Renal cortex interstitium (tissue), 15 donors: ENCODE results near the gene AEBP1. TPM values are rescaled to one million over a fixed set of nuclear protein-coding genes. Genes with fewer than 3 reads are reported as not detected.
A peak's percentile ranks its signal among the peaks of the same experiment; 100 is the strongest.

Experiments
- DNase-seq, 11 donors: peaks; one replicate each; pipeline ENCODE4 v3.0.0-alpha.2; 2013; ENCODE audit warnings: low read depth in 9 of 11, low spot score in 4 of 11; ENCODE audit errors: extremely low read depth in 1 of 11
- long read RNA-seq, 16 experiments: transcript quantifications; one replicate each; lab custom pipeline, GENCODE V29; 2026
- polyA plus RNA-seq, 3 donors: library from polyadenylated mRNA; unstranded; fragments of 120-200 nt; gene quantifications; one replicate each; pipeline ENCODE4 v1.2.1, GENCODE V29; 2013; ENCODE audit not compliant: insufficient read length in 3 of 3

The AEBP1 gene
- 10 to 100 TPM; 64.9 to 81.7 (median 79.6) TPM for polyA plus RNA-seq
- long read RNA-seq, donor 1, full-length matches to known transcripts: 1 of 29 reads
- long read RNA-seq, donor 1, partial matches to known transcripts: 28 of 29 reads
- long read RNA-seq, donor 1, other reads (novel, unspliced or antisense): 0 of 29 reads
- long read RNA-seq, donor 2, full-length matches to known transcripts: 4 of 4 reads
- long read RNA-seq, donor 2, partial matches to known transcripts: 0 of 4 reads
- long read RNA-seq, donor 2, other reads (novel, unspliced or antisense): 0 of 4 reads
- long read RNA-seq, donor 3, full-length matches to known transcripts: 5 of 5 reads
- long read RNA-seq, donor 3, partial matches to known transcripts: 0 of 5 reads
- long read RNA-seq, donor 3, other reads (novel, unspliced or antisense): 0 of 5 reads
- long read RNA-seq, donor 4, full-length matches to known transcripts: 8 of 18 reads
- long read RNA-seq, donor 4, partial matches to known transcripts: 10 of 18 reads
- long read RNA-seq, donor 4, other reads (novel, unspliced or antisense): 0 of 18 reads
- long read RNA-seq, donor 5: 0 reads
- long read RNA-seq, donor 6, full-length matches to known transcripts: 2 of 11 reads
- long read RNA-seq, donor 6, partial matches to known transcripts: 9 of 11 reads
- long read RNA-seq, donor 6, other reads (novel, unspliced or antisense): 0 of 11 reads
- long read RNA-seq, donor 7, full-length matches to known transcripts: 4 of 10 reads
- long read RNA-seq, donor 7, partial matches to known transcripts: 6 of 10 reads
- long read RNA-seq, donor 7, other reads (novel, unspliced or antisense): 0 of 10 reads
- long read RNA-seq, donor 8: 0 reads
- long read RNA-seq, donor 9, full-length matches to known transcripts: 5 of 27 reads
- long read RNA-seq, donor 9, partial matches to known transcripts: 22 of 27 reads
- long read RNA-seq, donor 9, other reads (novel, unspliced or antisense): 0 of 27 reads
- long read RNA-seq, donor 10, full-length matches to known transcripts: 2 of 7 reads
- long read RNA-seq, donor 10, partial matches to known transcripts: 5 of 7 reads
- long read RNA-seq, donor 10, other reads (novel, unspliced or antisense): 0 of 7 reads
- long read RNA-seq, donor 11, full-length matches to known transcripts: 4 of 4 reads
- long read RNA-seq, donor 11, partial matches to known transcripts: 0 of 4 reads
- long read RNA-seq, donor 11, other reads (novel, unspliced or antisense): 0 of 4 reads
- long read RNA-seq, donor 12, full-length matches to known transcripts: 1 of 1 reads
- long read RNA-seq, donor 12, partial matches to known transcripts: 0 of 1 reads
- long read RNA-seq, donor 12, other reads (novel, unspliced or antisense): 0 of 1 reads
- long read RNA-seq, donor 13: 0 reads
- long read RNA-seq, donor 14, full-length matches to known transcripts: 3 of 3 reads
- long read RNA-seq, donor 14, partial matches to known transcripts: 0 of 3 reads
- long read RNA-seq, donor 14, other reads (novel, unspliced or antisense): 0 of 3 reads
- long read RNA-seq, donor 15: 0 reads
- long read RNA-seq, donor 16, full-length matches to known transcripts: 14 of 62 reads
- long read RNA-seq, donor 16, partial matches to known transcripts: 48 of 62 reads
- long read RNA-seq, donor 16, other reads (novel, unspliced or antisense): 0 of 62 reads

- peak in 1 of 11 donors; percentile 40 for DNase-seq
Measured at GRCh38 chr7:44103923-44104859, at the start of gene AEBP1. Gene AEBP1, plus strand, starts transcription at chr7:44104345. Its CDS starts 321 bp downstream, at chr7:44104666.

- DNase-seq: no peak
Measured at GRCh38 chr7:44056681-44057080, 47.5 kb upstream of the AEBP1 start.

- DNase-seq: no peak
Measured at GRCh38 chr7:44057181-44057848, 46.8 kb upstream of the AEBP1 start.

GRCh38 chr7:44057849-44058758 lies 46.0 kb upstream of the AEBP1 start:
- no peak for DNase-seq

- no peak for DNase-seq
Measured at GRCh38 chr7:44058759-44059218, 45.4 kb upstream of the AEBP1 start.

- no peak for DNase-seq
Measured at GRCh38 chr7:44059219-44060090, 44.7 kb upstream of the AEBP1 start.

- no peak for DNase-seq
Measured at GRCh38 chr7:44060091-44060947, 43.8 kb upstream of the AEBP1 start.

- DNase-seq: no peak
Measured at GRCh38 chr7:44060948-44061644, 43.0 kb upstream of the AEBP1 start.

GRCh38 chr7:44061645-44062179 lies 42.4 kb upstream of the AEBP1 start:
- no peak for DNase-seq

GRCh38 chr7:44062180-44062902 lies 41.8 kb upstream of the AEBP1 start:
- DNase-seq: no peak

- DNase-seq: no peak
Measured at GRCh38 chr7:44062903-44063295, 41.2 kb upstream of the AEBP1 start.

GRCh38 chr7:44063547-44063893 lies 40.6 kb upstream of the AEBP1 start:
- DNase-seq: no peak
